GM18526 (cell line): ENCODE data around the gene SYT7.

Source experiments
- POLR2A ChIP-seq: IDR thresholded peaks from 3 replicates; pipeline ENCODE4 v1.6.1; 2011; ENCODE audit not compliant: insufficient read length; ENCODE audit errors: extremely low read depth

The SYT7 gene

DNA sequence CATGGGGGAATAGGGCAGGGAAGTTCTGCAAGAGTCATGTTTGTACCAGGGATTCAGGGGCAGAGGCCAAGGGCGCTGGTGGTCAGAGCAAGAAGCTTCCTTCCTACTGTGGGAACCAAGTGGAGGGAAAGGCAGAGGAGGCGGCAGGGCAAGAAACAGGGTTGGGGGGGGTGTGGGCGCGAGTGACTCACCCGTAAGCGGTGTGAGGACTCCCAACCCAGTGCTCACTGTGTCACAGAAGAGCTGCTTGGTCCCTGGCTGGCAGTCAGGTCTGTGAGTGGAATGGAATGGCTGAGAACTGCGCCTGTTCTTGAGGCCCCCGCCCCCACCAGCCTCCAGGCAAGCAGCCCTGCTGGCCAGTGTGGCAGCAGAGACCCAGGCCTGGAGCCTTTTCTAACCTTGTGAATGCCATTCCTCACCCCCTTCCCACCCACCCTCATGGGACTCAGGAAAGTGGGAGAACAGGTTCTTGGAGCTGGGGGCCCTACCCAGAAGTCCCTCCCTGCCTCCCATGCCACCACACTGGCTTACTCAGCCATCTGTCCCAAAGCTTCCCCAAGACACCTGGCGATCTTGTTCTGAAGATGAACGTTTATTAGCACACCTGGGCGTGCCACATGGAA lies 67.6 kb downstream of the SYT7 start:
- no peak for TF ChIP-seq POLR2A

DNA sequence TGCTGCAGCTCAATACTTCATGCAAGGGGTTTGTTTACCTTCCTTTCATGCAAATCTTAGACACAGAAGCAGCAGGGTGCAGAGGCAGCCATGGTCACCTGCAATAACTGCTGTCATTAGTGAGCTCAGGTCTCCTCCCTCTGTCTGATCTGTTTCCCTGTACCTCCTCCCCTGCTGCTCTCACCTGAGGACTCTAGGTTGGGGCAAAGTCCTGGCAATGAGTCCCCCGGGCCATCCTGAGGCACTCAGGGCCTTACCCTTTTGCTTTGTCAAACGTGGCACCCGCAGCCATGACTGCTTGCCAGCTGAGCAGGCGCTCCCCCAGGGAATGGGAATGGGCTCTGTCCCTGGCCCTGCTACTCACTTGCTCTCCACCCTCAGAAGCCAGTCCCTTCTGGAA lies 68.4 kb downstream of the SYT7 start:
- TF ChIP-seq POLR2A = no peak

DNA sequence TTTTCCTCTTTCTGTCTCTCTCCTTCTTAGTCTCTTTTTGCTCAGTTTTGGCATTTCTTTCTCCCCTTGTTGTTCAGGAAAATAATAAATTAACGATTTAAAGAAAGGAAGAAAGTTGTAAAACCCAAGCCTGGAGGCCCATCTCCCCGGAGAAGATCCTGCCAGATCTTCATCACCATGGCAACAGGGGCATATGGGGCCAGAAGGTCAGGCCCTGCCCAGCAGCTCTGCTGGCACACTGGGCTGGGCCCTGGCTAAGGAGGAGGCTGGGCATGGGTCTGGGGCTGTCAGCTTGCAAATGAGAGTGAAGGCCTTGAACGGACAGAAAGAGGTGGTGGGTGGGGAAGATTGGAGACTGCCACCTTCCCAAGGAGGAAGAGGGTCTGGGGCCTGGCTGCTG lies 69.5 kb downstream of the SYT7 start:
- no peak for TF ChIP-seq POLR2A

DNA sequence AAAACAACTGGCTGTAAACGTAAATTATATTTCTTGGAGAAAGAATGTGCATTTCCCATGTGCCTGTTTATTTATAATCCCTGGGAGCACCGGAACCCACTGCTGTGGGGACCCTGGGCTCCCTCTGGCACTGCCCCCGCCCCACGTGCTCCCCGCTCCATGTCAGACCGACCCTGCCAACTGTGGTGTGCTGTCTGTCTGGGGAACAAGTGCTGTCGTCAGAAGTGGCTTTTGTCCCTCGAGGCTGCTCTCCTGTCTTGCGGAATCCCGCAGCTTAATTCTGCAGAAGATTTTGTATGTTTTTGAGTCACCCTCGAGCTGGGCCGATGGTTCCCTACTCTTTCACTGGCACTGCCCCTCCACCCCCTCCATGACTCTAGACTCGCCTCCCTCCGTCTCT lies 69.9 kb downstream of the SYT7 start:
- TF ChIP-seq POLR2A = no peak

DNA sequence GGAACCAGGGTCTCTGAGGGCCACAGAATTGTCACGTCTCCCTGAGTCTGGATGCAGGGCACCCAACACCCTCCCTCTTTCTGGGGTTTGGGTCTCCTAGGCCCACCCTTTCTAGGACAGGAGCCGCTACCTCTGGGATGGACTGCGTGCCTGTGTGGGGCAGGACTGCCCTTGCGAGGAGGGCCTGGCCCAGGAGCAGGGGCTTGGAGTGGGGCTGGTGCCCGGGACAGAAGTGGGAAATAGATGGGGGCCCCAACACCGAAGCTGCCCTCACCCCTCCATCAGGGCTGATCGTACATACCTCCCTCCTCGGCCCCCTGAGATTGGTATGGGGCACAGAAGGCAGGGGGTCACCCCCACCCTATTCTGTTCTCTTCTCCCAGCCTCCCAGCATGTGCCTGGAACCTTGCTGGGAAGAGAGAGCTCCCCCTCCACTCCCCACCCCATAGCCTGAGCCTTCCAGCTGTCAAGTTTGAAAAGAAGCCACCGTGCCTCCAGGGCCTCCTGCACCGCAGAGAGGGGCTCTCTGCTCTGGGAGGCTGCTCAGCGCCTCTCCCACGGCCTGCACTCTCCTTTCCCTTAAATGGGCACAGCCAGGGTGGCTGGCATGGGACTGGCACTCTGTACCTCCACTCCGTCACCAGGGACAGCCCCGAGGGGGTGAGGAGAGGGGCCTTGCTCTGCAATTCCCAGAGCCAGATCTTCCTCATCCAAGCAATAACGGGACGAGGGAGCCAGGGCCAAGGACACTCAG lies 70.5 kb downstream of the SYT7 start:
- TF ChIP-seq POLR2A = no peak

DNA sequence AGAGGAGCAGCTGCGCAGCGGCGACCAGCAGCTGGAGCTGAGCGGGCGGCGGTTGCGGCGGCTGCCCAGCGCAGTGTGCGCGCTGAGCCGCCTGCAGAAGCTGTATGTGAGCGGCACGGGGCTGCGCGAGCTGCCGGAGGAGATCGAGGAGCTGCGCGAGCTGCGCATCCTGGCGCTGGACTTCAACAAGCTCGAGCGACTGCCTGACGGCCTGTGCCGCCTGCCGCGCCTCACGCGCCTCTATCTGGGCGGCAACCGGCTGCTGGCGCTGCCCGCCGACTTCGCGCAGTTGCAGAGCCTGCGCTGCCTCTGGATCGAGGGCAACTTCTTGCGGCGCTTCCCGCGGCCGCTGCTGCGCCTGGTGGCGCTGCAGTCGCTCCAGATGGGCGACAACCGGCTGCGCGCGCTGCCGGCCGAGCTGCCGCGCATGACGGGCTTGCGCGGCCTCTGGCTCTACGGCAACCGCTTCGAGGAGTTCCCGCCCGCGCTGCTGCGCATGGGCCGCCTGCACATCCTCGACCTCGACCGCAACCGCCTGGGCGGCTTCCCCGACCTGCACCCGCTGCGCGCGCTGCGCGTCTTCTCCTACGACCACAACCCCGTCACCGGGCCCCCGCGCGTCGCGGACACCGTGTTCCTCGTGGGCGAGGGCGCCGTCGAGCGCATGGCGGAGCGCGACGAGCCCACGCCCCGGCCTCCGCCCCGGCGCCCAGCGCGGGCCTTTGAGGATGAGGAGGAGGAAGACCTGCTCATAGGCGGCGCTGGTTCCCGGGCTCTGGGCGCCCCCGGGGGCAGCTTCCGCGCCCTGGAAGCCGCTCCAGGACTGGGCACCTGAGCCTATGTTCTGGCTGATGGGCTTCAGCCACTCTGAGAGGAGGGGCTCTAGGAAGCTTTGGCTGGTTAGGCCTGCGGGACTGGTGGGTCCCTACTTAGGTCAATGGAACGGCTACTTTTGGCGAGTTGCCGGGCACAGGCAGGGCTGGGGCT lies 71.5 kb downstream of the SYT7 start:
- no peak for TF ChIP-seq POLR2A

DNA sequence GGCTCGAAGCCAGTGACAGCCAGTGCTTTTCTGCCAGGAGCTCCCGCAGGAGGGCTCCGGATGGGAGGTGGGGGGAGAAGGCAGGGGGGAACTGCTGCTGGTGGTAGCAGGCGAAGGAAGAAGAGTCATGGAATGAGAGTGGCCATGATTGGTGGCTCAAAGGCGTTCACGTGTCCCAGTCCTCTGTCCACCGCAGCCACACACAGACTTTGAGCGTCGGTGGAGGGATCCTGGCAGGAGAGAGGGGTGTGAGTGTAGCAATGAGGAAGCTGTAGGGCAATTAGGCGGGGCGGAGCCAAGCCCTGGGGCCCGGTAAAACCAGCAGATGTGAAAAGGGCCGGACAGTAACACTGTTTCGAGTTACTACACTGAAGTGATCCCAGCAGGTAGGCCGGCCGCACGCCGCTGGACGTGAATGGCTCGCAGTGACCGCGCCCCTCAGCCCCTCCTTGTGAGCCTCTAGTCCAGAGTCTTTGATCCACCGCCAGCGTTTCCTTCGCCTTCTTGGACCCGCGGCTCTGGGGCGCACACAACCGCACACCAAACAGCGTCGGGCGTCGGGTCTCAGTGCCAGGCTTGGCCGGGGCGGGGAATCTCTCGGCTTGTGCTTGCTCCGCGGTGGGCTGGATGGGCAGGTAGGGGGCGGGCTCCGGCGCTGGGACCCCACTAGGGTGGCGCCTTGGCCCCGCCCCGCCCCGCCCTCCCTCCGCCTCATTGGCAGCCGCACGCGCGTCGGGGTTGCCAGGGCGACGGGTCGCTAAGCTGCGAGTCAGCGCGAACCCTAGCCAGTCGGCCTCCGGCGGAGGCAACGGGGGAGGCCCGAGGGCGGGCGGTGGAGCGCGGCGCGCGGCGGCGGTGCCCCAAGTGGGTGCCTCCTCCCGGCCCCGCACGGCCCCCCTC lies 72.7 kb downstream of the SYT7 start, which contains the start of gene LRRC10B:
LRRC10B (plus strand) TSS at position 788 of the 900 bp plus-strand sequence. CDS start 250 bp downstream, outside the sequence.
- no peak for TF ChIP-seq POLR2A

DNA sequence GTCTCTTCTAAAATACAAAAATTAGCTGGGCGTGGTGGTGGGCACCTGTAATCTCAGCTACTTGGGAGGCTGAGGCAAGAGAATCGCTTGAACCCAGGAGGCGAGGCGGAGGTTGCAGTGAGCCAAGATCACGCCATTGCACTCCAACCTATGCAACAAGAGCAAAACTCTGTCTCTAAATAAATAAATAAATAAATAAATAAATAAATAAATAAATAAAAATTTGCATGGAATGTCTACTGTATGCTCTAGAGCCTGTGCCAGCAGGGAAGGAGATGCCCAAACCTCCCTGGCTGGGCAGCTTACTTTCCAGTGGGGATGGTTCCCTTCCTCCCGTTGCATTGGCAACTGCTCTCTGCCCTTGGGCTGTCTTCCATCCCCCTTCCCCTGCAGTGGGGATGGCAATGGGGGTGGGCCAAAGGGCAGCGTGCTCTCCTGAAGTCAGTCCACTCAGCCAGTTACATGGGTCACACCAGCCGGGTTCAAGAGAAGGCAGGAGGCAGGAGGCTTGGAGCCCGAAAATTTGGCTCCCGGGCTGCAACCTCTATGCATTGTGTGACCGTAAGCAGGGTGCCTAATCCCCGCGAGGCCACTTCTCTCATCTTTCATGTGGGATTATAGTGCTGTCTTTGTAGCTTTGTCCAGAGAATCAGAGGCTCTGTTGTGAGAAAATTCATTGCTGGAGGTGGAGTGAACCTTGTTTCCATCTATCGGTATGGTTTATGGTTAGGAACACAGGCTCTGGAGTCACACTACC lies 73.7 kb downstream of the SYT7 start:
- TF ChIP-seq POLR2A = no peak

DNA sequence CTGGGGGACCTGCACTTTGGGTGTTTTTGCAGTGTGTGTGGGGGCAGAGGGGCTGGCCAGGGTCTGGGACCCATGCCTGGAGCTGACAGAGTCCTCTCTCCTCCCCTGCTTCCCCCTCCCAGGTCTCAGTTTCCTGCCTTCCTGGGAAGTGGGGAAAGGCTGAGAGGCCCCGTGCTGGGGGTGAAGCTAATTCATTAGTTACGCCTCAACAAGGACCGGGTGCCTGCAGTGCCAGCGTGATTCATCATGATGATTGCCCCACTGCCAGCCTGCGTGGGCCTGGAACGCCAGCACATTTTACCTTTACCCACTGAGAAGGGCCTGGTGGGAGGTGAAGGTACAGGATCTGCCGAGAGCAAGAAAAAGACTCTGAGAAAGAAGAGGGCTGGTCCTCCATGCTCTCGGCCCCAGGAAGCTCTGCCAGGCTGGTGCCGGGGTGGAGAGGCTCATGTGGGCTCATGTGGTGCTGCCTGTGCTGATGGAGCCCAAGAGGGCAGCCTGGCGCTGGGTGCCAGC lies 75.2 kb downstream of the SYT7 start:
- TF ChIP-seq POLR2A = no peak

DNA sequence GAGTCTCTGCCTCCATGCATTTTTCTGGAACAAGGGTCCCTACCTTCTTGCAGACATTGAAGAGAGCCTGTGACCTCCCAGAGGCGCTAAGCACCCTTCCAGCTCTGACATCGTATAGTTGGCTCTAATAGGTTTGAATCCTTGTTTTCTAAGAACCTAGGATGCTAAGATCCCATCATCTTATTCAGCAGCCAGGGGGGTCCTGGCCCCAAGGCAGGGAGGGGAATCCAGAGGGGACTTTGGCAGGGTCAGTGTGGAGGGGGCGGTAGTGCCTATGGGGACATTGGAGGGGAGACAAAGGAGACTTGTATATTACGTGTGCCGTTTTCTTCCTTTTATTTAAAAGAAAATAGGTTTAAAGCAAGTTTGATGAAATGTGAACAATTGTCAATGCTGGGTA lies 75.8 kb downstream of the SYT7 start:
- no peak for TF ChIP-seq POLR2A

DNA sequence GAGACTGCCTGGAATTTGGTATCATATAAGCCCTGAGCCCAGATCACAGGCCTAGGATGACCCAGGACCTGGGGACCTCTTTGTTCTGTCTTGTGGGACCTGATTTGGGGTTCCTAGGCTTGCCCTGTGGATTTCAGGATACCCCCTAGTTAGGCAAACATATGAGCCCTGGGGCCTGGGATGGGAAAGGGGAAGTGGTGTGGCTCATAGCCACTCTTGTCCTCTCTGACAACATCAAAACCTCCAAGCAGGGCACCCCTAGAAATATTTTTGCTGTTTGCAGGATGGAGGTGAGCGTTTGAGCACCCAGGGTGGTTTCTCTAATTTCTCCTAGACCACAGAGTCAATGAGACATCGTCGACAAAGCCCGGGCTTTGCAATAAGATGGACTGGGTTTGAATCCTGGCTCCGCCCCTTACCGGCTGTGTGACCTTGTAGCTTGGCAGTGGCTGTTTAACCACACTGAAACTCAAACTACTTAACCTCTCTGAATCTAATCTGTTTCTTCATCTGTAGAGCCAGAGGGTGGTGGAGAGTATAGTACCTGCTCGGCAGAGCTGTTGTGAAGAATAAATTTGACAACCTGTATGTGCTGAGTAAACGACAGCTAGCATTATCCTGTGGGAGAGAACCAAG lies 77.6 kb downstream of the SYT7 start:
- no peak for TF ChIP-seq POLR2A

DNA sequence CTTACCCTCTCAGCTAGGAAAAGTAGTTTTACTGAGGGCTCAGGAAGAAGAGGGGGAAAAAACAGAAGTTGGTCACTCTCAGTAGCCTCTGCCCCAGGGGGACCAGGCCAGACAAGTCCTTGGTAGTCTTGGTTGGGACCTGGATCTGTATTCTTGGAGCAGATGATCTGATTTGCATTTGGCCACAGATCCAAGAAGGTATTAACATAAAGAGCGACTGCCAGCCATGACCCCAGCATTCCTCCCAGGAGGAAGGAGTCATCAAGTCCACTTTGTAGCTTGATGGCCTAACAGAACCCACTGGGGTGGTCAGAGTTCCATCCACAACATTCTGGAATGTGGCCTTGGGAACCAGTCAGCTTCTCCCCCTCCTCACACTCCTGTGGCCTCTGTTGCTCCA lies 78.4 kb downstream of the SYT7 start:
- no peak for TF ChIP-seq POLR2A

DNA sequence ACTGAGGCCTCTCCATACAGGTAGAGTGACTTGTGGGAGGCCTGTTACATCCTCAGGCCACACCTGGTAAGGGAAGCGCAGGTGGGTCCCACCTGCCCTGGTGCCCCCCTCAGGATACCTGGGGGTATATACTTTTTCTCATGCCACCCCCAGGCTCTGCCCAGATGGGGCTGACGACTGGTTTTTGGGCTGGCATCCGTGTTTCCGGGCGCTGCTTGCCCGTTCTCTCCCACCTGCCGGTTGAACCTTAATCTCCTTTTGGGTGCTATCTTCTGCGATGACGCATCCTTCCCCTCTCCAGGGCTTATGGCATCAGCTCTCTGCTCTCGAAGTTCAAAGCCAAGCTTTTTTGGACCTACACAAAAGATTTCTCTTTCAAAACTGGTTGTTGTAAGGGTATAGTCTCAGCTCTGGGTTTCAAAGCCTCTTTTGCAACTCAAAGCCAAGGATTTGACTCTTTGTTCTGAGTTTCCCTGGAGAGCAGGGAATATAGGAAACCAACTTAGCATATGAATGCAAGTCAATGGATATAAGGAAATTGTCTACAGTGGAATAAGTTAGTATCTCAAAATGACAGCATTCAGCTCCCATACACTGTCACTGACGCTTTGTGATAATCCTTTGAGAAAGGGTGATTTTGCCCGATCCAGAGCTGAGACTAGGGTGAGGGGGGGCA lies 80.9 kb downstream of the SYT7 start:
- TF ChIP-seq POLR2A = no peak
